ENCODE measurements around the gene STYXL1. TPM values are rescaled to one million over a fixed set of nuclear protein-coding genes. Genes with fewer than 3 reads are reported as not detected.
"Not testable (repeated sequence)": the region's sequence is repeated elsewhere in the genome, so short reads cannot be mapped to it uniquely, and the experiment has no call there.

Gene STYXL1
- total RNA-seq, 1 donor from 2014 or later, result 41.8 TPM

- no peaks in the 10 kb centered on the region for H3K36me3 Mint-ChIP-seq (ENCODE audit: unreplicated experiment)
- TF ChIP-seq CTCF (IDR thresholded peaks at IDR 0.05; ENCODE audit: partially characterized antibody, unreplicated experiment), result no peak
- no peak overlapping the region for H3K27ac Mint-ChIP-seq (ENCODE audit: unreplicated experiment)
- no peaks in the 10 kb centered on the region for H3K27me3 Mint-ChIP-seq (ENCODE audit: unreplicated experiment)
- no peaks in the 10 kb centered on the region for H3K4me1 Mint-ChIP-seq (ENCODE audit: low read depth, unreplicated experiment)
- no peak overlapping the region for H3K4me3 Mint-ChIP-seq (ENCODE audit: unreplicated experiment)
- H3K9me3 Mint-ChIP-seq (ENCODE audit: unreplicated experiment), result no peaks in the 10 kb centered on the region
- DNase-seq, result no peak
Observed at GRCh38 chr7:76037310-76037709, 10.5 kb downstream of the STYXL1 start.

- Mint-ChIP-seq H3K27me3 (ENCODE audit: unreplicated experiment) (no peaks in the 10 kb centered on the region), H3K27ac (ENCODE audit: unreplicated experiment) (no peak overlapping the region), H3K36me3 (ENCODE audit: unreplicated experiment) (no peaks in the 10 kb centered on the region), H3K9me3 (ENCODE audit: unreplicated experiment) (no peaks in the 10 kb centered on the region), H3K4me3 (ENCODE audit: unreplicated experiment) (no peak overlapping the region), H3K4me1 (ENCODE audit: low read depth, unreplicated experiment) (no peaks in the 10 kb centered on the region)
- DNase-seq, result no peak
- TF ChIP-seq CTCF (IDR thresholded peaks at IDR 0.05; ENCODE audit: partially characterized antibody, unreplicated experiment), result no peak
Observed at GRCh38 chr7:76031964-76032363, 15.8 kb downstream of the STYXL1 start.

- H3K4me3 Mint-ChIP-seq (ENCODE audit: unreplicated experiment); H3K4me1 Mint-ChIP-seq (ENCODE audit: low read depth, unreplicated experiment); H3K9me3 Mint-ChIP-seq (ENCODE audit: unreplicated experiment); DNase-seq; H3K36me3 Mint-ChIP-seq (ENCODE audit: unreplicated experiment); H3K27ac Mint-ChIP-seq (ENCODE audit: unreplicated experiment); H3K27me3 Mint-ChIP-seq (ENCODE audit: unreplicated experiment): not testable (repeated sequence)
Observed at GRCh38 chr7:76029682-76030081, 18.1 kb downstream of the STYXL1 start.

- Mint-ChIP-seq H3K27ac (ENCODE audit: unreplicated experiment) (no peak overlapping the region), H3K4me1 (ENCODE audit: low read depth, unreplicated experiment) (peaks cover 3% of the 10 kb centered on the region), H3K9me3 (ENCODE audit: unreplicated experiment) (peaks cover 2% of the 10 kb centered on the region), H3K27me3 (ENCODE audit: unreplicated experiment) (no peaks in the 10 kb centered on the region), H3K4me3 (ENCODE audit: unreplicated experiment) (no peak overlapping the region), H3K36me3 (ENCODE audit: unreplicated experiment) (peaks cover 6% of the 10 kb centered on the region)
- no peak for TF ChIP-seq CTCF (IDR thresholded peaks at IDR 0.05; ENCODE audit: partially characterized antibody, unreplicated experiment)
- DNase-seq, result no peak
Observed at GRCh38 chr7:76023002-76023401, 24.8 kb downstream of the STYXL1 start.

GRCh38 chr7:76022026-76022780, 25.6 kb downstream of the STYXL1 start:
- Mint-ChIP-seq H3K36me3 (ENCODE audit: unreplicated experiment) (peaks cover 6% of the 10 kb centered on the region), H3K4me3 (ENCODE audit: unreplicated experiment) (no peak overlapping the region), H3K27ac (ENCODE audit: unreplicated experiment) (no peak overlapping the region), H3K27me3 (ENCODE audit: unreplicated experiment) (no peaks in the 10 kb centered on the region), H3K9me3 (ENCODE audit: unreplicated experiment) (peaks cover 2% of the 10 kb centered on the region), H3K4me1 (ENCODE audit: low read depth, unreplicated experiment) (peaks cover 3% of the 10 kb centered on the region)
- TF ChIP-seq CTCF (IDR thresholded peaks at IDR 0.05; ENCODE audit: partially characterized antibody, unreplicated experiment), result no peak
- no peak for DNase-seq
